ENCODE results near the gene DTX2. TPM values are rescaled to one million over a fixed set of nuclear protein-coding genes. Genes with fewer than 3 reads are reported as not detected.
A peak's percentile ranks its signal among the peaks of the same experiment; 100 is the strongest.
"Not testable (repeated sequence)": the region's sequence is repeated elsewhere in the genome, so short reads cannot be mapped to it uniquely, and the experiment has no call there.

The DTX2 gene
- polyA plus RNA-seq, 3 donors from 2014 or later = 5.2 to 15.3 (median 9.1) TPM

GRCh38 chr7:76487969-76488368, 26.5 kb downstream of the DTX2 start:
- not testable (repeated sequence) for DNase-seq; H3K27ac Mint-ChIP-seq; H3K9me3 Mint-ChIP-seq; H3K4me3 Mint-ChIP-seq; H3K27me3 Mint-ChIP-seq (ENCODE audit: low read depth in 3 of 3); H3K36me3 Mint-ChIP-seq; H3K4me1 Mint-ChIP-seq

DNA sequence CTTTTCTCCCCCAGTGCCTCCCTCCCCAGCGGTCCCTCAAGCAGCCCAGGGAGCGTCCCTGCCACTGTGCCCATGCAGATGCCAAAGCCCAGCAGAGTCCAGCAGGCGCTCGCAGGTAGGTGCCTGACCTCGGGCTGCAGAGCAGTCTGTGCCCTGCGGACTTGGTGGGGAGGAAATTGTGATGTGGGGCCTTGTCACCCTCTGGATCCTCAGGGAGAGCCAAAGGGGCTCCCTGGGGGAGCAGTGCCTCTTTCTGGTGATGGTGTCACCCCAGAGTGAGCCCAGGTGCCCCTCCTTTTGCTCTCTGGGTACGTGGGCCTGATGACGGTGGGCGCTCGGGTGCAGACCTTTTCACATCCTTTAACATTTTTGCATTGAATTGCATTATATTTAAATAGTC, 30.6 kb downstream of the DTX2 start:
- H3K36me3 Mint-ChIP-seq; H3K27ac Mint-ChIP-seq; DNase-seq; H3K4me3 Mint-ChIP-seq; H3K9me3 Mint-ChIP-seq; H3K27me3 Mint-ChIP-seq (ENCODE audit: low read depth in 3 of 3); H3K4me1 Mint-ChIP-seq: not testable (repeated sequence)

DNA sequence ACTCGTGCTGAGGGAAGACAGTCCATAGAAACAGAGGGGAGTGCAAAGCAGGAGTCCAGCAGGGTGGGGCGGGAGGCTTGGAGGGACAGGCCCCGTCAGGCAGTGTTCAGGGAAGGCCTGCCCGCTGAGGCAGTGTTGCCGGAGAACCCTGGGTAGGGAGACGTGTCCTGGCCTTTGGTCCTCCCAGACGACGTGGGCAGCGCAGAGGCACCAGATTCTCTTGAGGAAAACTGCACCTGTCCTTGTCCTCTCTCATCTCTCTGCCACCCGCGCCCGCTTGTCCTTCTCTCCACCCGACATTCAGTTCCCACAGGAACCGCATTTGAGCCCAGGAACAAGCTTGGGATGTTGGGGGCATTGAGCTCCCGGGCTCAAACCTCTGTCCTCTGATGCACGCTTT, 34.2 kb downstream of the DTX2 start:
- not testable (repeated sequence) for H3K4me1 Mint-ChIP-seq; H3K9me3 Mint-ChIP-seq; H3K36me3 Mint-ChIP-seq; H3K27me3 Mint-ChIP-seq (ENCODE audit: low read depth in 3 of 3); H3K27ac Mint-ChIP-seq; H3K4me3 Mint-ChIP-seq; DNase-seq

- H3K4me1 Mint-ChIP-seq; H3K27me3 Mint-ChIP-seq (ENCODE audit: low read depth in 3 of 3); H3K9me3 Mint-ChIP-seq; H3K4me3 Mint-ChIP-seq; DNase-seq; H3K36me3 Mint-ChIP-seq; H3K27ac Mint-ChIP-seq: not testable (repeated sequence)
These were observed 36.5 kb downstream of the DTX2 start for GRCh38 chr7:76497918-76498582.

GRCh38 chr7:76498583-76499200, 37.2 kb downstream of the DTX2 start:
- H3K27ac Mint-ChIP-seq; H3K4me3 Mint-ChIP-seq; DNase-seq; H3K36me3 Mint-ChIP-seq; H3K4me1 Mint-ChIP-seq; H3K27me3 Mint-ChIP-seq (ENCODE audit: low read depth in 3 of 3); H3K9me3 Mint-ChIP-seq: not testable (repeated sequence)

DNA sequence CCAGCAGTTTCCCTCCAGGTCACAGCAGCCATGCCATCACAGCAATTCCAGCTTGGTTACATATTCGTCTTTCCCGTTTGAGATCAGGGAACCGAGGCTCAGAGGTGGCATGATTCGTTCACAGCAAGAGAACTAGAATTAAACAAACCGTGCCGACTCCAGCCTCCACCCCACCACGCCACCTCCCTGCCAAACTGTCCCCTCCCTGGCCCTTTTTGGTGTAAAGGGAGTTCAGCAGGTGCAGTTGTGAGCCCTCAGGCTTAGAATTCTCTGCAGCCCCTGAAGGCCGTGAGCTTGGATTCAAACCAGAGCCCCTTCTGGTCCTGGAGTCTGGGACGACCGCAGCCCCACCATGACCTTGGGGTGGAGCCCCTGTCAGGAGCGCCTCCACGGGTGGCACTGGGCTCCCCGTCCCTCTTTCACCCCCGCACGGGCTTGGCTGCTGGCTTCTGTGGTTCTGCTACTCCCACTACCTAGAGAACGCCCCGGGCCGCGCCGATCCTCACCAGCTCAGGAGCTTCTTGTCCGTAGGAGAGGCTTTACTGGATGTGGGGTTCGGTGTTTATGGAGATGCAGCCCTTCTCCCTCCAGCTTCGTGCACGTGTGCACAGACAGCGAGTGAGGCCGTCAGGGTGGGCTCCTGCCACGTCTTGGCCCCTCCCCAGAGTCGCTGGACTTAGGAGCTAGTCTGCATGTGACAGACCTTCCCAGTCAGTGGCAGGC, 37.9 kb downstream of the DTX2 start:
- peak overlapping the region in 1 of 6 donors; percentile 35 for H3K27ac Mint-ChIP-seq

GRCh38 chr7:76499924-76500241, 38.4 kb downstream of the DTX2 start:
- not testable (repeated sequence) for H3K4me1 Mint-ChIP-seq; H3K9me3 Mint-ChIP-seq; H3K36me3 Mint-ChIP-seq; H3K4me3 Mint-ChIP-seq; H3K27me3 Mint-ChIP-seq (ENCODE audit: low read depth in 3 of 3)
- H3K27ac Mint-ChIP-seq = peak overlapping the region in 1 of 6 donors; percentile 35
- DNase-seq = peak in 1 of 3 donors; percentile 11

More for the DNA sequence above, 37.9 kb downstream of the DTX2 start:
- not testable (repeated sequence) for DNase-seq; H3K36me3 Mint-ChIP-seq; H3K9me3 Mint-ChIP-seq; H3K4me1 Mint-ChIP-seq; H3K4me3 Mint-ChIP-seq; H3K27me3 Mint-ChIP-seq (ENCODE audit: low read depth in 3 of 3)

GRCh38 chr7:76502224-76502623, 40.7 kb downstream of the DTX2 start:
- H3K9me3 Mint-ChIP-seq; H3K27me3 Mint-ChIP-seq (ENCODE audit: low read depth in 3 of 3); H3K4me1 Mint-ChIP-seq; H3K36me3 Mint-ChIP-seq; H3K4me3 Mint-ChIP-seq; H3K27ac Mint-ChIP-seq; DNase-seq: not testable (repeated sequence)

GRCh38 chr7:76502836-76503235, 41.3 kb downstream of the DTX2 start:
- H3K27ac Mint-ChIP-seq; H3K4me3 Mint-ChIP-seq; H3K9me3 Mint-ChIP-seq; DNase-seq; H3K27me3 Mint-ChIP-seq (ENCODE audit: low read depth in 3 of 3); H3K4me1 Mint-ChIP-seq; H3K36me3 Mint-ChIP-seq: not testable (repeated sequence)

GRCh38 chr7:76503244-76503643, 41.7 kb downstream of the DTX2 start:
- H3K4me3 Mint-ChIP-seq; DNase-seq; H3K9me3 Mint-ChIP-seq; H3K36me3 Mint-ChIP-seq; H3K4me1 Mint-ChIP-seq; H3K27me3 Mint-ChIP-seq (ENCODE audit: low read depth in 3 of 3); H3K27ac Mint-ChIP-seq: not testable (repeated sequence)

GRCh38 chr7:76504351-76505167, 43.0 kb downstream of the DTX2 start:
- H3K27me3 Mint-ChIP-seq (ENCODE audit: low read depth in 3 of 3); H3K27ac Mint-ChIP-seq; H3K4me3 Mint-ChIP-seq; H3K4me1 Mint-ChIP-seq; H3K9me3 Mint-ChIP-seq; DNase-seq; H3K36me3 Mint-ChIP-seq: not testable (repeated sequence)

DNA sequence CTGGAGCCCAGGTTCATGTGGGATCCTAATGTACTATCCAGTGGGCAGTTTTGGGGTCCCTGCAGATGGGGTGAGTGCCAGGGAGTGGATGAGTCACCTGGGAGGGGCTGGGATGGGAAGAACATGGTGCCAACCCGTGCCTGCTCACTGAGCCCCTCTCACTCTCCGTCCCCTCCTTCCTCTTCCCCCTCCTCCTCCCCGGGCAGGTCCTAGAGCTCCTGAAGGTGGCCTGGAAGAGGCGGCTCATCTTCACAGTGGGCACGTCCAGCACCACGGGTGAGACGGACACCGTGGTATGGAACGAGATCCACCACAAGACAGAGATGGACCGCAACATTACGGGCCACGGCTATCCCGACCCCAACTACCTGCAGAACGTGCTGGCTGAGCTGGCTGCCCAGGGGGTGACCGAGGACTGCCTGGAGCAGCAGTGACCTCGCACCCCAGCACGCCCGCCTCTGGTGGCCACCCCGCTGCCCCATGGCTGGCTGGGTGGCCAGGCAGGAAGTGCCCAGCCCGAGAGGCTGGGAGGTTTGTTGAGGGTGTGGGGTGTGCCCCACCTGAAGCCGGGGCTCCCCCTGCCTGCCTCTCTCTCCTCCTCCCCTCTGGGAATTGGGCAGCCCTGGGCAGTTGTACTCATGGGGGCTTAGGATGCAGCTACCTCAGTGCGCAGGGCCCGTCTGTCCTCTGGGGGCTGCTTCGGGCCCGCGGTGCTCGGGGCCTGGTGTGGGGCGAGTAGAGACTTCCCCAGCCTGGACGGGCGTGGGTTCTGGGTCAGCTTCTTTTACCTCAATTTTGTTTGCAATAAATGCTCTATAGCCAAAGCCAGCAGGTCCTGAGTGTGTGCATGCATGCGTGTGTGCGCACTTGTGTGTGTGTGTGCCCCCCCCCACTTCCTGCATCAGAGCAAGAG, 43.9 kb downstream of the DTX2 start:
- no peaks in the 10 kb centered on the region for H3K4me1 Mint-ChIP-seq
- no peak overlapping the region for H3K4me3 Mint-ChIP-seq
- no peak for DNase-seq
- H3K36me3 Mint-ChIP-seq = no peaks in the 10 kb centered on the region
- no peak overlapping the region for H3K27ac Mint-ChIP-seq
- H3K27me3 Mint-ChIP-seq (ENCODE audit: low read depth in 3 of 3) = peaks cover 0 to 1% (median 0%) of the 10 kb centered on the region in 3 donors
- no peaks in the 10 kb centered on the region for H3K9me3 Mint-ChIP-seq

- H3K9me3 Mint-ChIP-seq = no peaks in the 10 kb centered on the region
- H3K27me3 Mint-ChIP-seq (ENCODE audit: low read depth in 3 of 3) = peaks cover 0 to 1% (median 0%) of the 10 kb centered on the region in 3 donors
- no peak for DNase-seq
- no peak overlapping the region for H3K27ac Mint-ChIP-seq
- H3K4me3 Mint-ChIP-seq = no peak overlapping the region
- H3K4me1 Mint-ChIP-seq = no peaks in the 10 kb centered on the region
- no peaks in the 10 kb centered on the region for H3K36me3 Mint-ChIP-seq
These were observed 44.6 kb downstream of the DTX2 start for GRCh38 chr7:76506081-76506440.
